ENCODE measurements around the gene ENDOU. TPM values are rescaled to one million over a fixed set of nuclear protein-coding genes. Genes with fewer than 3 reads are reported as not detected.
A peak's percentile ranks its signal among the peaks of the same experiment; 100 is the strongest.

ENDOU gene
- total RNA-seq, 1 experiment from 2014 or later = not detected

- TF ChIP-seq SP1 (CRISPR knock-in tag; conservative IDR thresholded peaks at IDR 0.05) = peak; percentile 93
- TF ChIP-seq SMAD3 (CRISPR knock-in tag; IDR thresholded peaks at IDR 0.05; ENCODE audit: borderline replicate concordance) = no peak
- 0 out of 2 replicates have a peak, but pooled peaks have one; percentile 42 for TF ChIP-seq FOXK1 (CRISPR knock-in tag; IDR thresholded peaks at IDR 0.05)
- TF ChIP-seq HMGXB4 (CRISPR knock-in tag; IDR thresholded peaks at IDR 0.05) = peak; percentile 89; the same call in 1 of the 2 replicates
- TF ChIP-seq, protein P1, sequence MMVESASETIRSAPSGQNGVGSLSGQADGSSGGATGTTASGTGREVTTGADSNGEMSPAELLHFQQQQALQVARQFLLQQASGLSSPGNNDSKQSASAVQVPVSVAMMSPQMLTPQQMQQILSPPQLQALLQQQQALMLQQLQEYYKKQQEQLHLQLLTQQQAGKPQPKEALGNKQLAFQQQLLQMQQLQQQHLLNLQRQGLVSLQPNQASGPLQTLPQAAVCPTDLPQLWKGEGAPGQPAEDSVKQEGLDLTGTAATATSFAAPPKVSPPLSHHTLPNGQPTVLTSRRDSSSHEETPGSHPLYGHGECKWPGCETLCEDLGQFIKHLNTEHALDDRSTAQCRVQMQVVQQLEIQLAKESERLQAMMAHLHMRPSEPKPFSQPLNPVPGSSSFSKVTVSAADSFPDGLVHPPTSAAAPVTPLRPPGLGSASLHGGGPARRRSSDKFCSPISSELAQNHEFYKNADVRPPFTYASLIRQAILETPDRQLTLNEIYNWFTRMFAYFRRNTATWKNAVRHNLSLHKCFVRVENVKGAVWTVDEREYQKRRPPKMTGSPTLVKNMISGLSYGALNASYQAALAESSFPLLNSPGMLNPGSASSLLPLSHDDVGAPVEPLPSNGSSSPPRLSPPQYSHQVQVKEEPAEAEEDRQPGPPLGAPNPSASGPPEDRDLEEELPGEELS (CRISPR knock-in tag; IDR thresholded peaks at IDR 0.05) = peak; percentile 48; the same call in 1 of the 2 replicates
- 0 out of 2 replicates have a peak, but pooled peaks have one; percentile 21 for TF ChIP-seq TEAD1 (CRISPR knock-in tag; IDR thresholded peaks at IDR 0.05)
- TF ChIP-seq, protein P2, sequence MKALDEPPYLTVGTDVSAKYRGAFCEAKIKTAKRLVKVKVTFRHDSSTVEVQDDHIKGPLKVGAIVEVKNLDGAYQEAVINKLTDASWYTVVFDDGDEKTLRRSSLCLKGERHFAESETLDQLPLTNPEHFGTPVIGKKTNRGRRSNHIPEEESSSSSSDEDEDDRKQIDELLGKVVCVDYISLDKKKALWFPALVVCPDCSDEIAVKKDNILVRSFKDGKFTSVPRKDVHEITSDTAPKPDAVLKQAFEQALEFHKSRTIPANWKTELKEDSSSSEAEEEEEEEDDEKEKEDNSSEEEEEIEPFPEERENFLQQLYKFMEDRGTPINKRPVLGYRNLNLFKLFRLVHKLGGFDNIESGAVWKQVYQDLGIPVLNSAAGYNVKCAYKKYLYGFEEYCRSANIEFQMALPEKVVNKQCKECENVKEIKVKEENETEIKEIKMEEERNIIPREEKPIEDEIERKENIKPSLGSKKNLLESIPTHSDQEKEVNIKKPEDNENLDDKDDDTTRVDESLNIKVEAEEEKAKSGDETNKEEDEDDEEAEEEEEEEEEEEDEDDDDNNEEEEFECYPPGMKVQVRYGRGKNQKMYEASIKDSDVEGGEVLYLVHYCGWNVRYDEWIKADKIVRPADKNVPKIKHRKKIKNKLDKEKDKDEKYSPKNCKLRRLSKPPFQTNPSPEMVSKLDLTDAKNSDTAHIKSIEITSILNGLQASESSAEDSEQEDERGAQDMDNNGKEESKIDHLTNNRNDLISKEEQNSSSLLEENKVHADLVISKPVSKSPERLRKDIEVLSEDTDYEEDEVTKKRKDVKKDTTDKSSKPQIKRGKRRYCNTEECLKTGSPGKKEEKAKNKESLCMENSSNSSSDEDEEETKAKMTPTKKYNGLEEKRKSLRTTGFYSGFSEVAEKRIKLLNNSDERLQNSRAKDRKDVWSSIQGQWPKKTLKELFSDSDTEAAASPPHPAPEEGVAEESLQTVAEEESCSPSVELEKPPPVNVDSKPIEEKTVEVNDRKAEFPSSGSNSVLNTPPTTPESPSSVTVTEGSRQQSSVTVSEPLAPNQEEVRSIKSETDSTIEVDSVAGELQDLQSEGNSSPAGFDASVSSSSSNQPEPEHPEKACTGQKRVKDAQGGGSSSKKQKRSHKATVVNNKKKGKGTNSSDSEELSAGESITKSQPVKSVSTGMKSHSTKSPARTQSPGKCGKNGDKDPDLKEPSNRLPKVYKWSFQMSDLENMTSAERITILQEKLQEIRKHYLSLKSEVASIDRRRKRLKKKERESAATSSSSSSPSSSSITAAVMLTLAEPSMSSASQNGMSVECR (CRISPR knock-in tag; IDR thresholded peaks at IDR 0.05; ENCODE audit: borderline replicate concordance) = peak; percentile 71; the same call in 1 of the 2 replicates
- TF ChIP-seq IRF1 (CRISPR knock-in tag; IDR thresholded peaks at IDR 0.05) = no peak
- peak; percentile 40; the same call in 1 of the 2 replicates for TF ChIP-seq GABPB1 (CRISPR knock-in tag; IDR thresholded peaks at IDR 0.05)
- TF ChIP-seq JUN (CRISPR knock-in tag; IDR thresholded peaks at IDR 0.05) = no peak
- peak; percentile 82; the same call in 1 of the 2 replicates for TF ChIP-seq CREM (CRISPR knock-in tag; IDR thresholded peaks at IDR 0.05)
- no peak for TF ChIP-seq FOXP1 (CRISPR knock-in tag; IDR thresholded peaks at IDR 0.05; ENCODE audit: borderline replicate concordance)
- TF ChIP-seq, protein P3, sequence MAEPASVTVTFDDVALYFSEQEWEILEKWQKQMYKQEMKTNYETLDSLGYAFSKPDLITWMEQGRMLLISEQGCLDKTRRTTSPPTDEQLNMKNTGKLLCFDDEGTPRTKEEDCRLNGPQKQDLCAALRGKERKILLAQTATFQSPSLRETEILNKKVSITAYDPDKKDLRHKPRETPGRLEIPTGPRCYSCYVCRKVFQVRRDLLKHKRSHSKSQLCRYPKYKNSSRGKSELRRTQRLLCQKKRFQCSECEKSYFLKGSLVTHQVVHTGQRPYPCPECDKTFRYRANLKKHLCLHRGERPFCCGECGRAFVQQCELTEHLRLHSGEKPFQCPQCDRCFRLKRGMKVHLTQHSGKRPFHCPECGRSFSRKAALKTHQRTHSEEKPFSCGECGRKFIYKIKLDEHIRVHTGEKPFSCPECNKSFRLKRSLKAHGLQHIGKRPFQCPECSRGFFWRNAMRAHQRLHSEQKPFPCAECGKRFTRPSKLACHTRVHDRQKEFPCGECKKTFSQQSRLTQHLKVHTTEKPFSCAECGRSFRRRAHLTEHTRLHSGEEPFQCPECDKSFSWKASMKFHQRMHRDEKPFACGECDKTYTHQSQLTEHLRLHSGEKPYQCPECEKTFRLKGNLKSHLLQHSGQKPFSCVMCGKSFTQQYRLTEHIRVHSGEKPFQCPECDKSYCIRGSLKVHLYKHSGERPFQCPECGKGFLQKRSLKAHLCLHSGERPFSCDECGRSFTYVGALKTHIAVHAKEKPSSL (CRISPR knock-in tag; conservative IDR thresholded peaks at IDR 0.05) = no peak
- TF ChIP-seq SMAD4 (CRISPR knock-in tag; IDR thresholded peaks at IDR 0.05) = no peak
- TF ChIP-seq STAT6 (CRISPR knock-in tag; conservative IDR thresholded peaks at IDR 0.05; ENCODE audit: low read depth) = 0 out of 2 replicates have a peak, but pooled peaks have one; percentile 75
- TF ChIP-seq USF1 (CRISPR knock-in tag; IDR thresholded peaks at IDR 0.05) = peak; percentile 58; the same call in 1 of the 2 replicates
- TF ChIP-seq, protein P4, sequence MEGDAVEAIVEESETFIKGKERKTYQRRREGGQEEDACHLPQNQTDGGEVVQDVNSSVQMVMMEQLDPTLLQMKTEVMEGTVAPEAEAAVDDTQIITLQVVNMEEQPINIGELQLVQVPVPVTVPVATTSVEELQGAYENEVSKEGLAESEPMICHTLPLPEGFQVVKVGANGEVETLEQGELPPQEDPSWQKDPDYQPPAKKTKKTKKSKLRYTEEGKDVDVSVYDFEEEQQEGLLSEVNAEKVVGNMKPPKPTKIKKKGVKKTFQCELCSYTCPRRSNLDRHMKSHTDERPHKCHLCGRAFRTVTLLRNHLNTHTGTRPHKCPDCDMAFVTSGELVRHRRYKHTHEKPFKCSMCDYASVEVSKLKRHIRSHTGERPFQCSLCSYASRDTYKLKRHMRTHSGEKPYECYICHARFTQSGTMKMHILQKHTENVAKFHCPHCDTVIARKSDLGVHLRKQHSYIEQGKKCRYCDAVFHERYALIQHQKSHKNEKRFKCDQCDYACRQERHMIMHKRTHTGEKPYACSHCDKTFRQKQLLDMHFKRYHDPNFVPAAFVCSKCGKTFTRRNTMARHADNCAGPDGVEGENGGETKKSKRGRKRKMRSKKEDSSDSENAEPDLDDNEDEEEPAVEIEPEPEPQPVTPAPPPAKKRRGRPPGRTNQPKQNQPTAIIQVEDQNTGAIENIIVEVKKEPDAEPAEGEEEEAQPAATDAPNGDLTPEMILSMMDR (IDR thresholded peaks at IDR 0.05) = peak; percentile 50
- TF ChIP-seq NR2C2 (CRISPR knock-in tag; IDR thresholded peaks at IDR 0.05) = no peak
These were observed 19.5 kb downstream of the ENDOU start, which contains the start of gene RPAP3 (continued) for GRCh38 chr12:47705566-47706425.
